Measurements from ENCODE around the gene TSPAN14. TPM values are rescaled to one million over a fixed set of nuclear protein-coding genes. Genes with fewer than 3 reads are reported as not detected.

The TSPAN14 gene
- total and polyA plus RNA-seq, 12 donors, result 13.1 to 112 (median 45.5) TPM

DNA sequence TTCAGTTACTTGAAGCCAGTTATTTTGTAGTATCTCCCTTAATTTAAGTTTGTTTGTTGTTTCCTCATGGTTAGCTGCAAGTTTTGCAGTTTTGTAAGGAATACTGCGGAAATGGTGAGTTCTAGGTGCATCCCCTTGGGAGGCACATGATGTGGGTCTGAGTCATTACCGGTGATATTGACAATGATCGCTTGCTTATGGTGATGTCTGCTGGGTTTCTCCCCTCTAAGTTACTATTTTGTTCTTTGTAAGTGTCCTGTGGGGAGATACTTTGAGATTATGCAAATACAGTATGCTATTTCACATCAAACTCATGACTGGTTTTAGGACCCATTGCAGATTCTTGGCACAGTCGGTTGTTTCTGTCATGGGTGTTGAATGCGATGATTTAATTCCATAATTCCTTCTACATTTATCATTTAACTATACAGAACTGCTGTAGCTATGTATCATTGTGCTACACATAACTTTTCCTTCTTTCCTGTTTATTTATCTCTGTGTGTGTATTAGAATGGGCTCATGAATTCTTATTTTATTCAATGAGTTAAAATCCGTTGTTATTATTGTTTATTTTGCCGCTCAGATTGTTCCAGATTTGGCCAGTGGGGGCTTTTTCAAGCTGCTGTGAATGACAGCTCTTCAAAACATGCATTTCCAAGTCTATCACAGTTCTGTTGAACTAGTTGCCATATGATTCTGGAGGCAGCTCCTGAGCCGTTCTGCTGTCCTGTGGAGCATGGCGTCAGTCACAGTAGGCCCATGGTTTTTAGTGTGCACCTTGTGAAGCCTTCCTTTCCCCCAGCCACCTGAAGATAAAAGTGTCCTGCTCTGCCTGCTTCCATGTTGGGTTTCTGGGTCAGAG is 18.4 kb downstream of the TSPAN14 start:
- H3K9me3 ChIP-seq (replicated peaks in 1 of 3), result no peaks in the 10 kb centered on the region
- WGBS, 4 donors, result 64 to 80% (median 73%) methylated on average over 9 of the region's 9 CpGs
- no peaks in the 10 kb centered on the region for H3K27me3 ChIP-seq
- no peak for TF ChIP-seq CTCF (IDR thresholded peaks at IDR 0.05)
- no peak for TF ChIP-seq POLR2A (IDR thresholded peaks at IDR 0.05)
- peak in 1 of 7 donors; percentile 34 for DNase-seq
- H3K4me3 ChIP-seq, result no peak overlapping the region
- peaks cover 0 to 3% of the 10 kb centered on the region in 2 donors for H3K36me3 ChIP-seq (replicated peaks in 1 of 2)
- intact Hi-C loops (cut with DNase I), result no loop called here
- H3K4me1 ChIP-seq (replicated peaks in 1 of 2), result peaks cover 0 to 38% of the 10 kb centered on the region in 2 donors
- H3K27ac ChIP-seq, result peak overlapping the region in 1 of 5 donors; percentile 3

DNA sequence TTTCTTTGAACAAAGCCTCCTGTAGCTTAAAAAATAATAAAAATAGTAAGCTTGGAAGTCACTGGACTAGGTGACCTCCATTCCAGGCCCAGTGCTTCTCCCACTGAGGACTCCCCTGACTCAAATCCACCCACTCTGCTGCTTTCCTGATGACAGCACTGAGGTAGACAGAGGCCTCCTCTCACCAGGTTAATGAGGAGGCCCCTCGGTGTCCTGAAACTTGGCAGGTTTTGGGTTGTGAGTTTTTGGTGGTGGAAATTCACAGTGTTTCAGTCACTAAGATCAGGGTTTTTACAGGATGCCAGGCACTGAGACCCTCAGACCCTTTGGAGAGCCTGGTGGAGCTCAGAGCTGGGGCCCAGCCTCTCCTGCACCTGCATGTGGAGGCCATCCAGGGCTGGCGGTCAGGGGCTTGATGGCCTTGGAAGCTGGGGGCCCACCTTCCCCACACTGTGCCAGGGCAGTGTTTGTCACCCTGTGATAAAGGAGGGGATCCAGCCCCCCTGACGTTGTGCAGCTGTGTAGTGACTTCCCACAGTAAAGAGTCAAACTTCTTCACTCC is 19.1 kb downstream of the TSPAN14 start:
- TF ChIP-seq CTCF (IDR thresholded peaks at IDR 0.05), result no peak
- no peak for TF ChIP-seq POLR2A (IDR thresholded peaks at IDR 0.05)
- Histone ChIP-seq H3K9me3 (replicated peaks in 1 of 3) (peaks cover 0 to 5% (median 0%) of the 10 kb centered on the region in 3 donors), H3K36me3 (replicated peaks in 1 of 2) (peaks cover 0 to 3% of the 10 kb centered on the region in 2 donors), H3K4me3 (no peak overlapping the region), H3K27me3 (no peaks in the 10 kb centered on the region), H3K27ac (no peak overlapping the region), H3K4me1 (replicated peaks in 1 of 2) (peaks cover 0 to 31% of the 10 kb centered on the region in 2 donors)
- 78 to 90% (median 82%) methylated on average over 2 to 3 of the region's 3 CpGs for WGBS, 4 donors
- DNase-seq, result peak in 1 of 7 donors; percentile 31
- intact Hi-C loops (cut with DNase I), result no loop called here

GRCh38 chr10:80473692-80474596 is 19.8 kb downstream of the TSPAN14 start:
- peak in 1 of 7 donors; percentile 34 for DNase-seq
- no peak for TF ChIP-seq CTCF (IDR thresholded peaks at IDR 0.05)
- no peak for TF ChIP-seq POLR2A (IDR thresholded peaks at IDR 0.05)
- H3K9me3 ChIP-seq (replicated peaks in 1 of 3), result peaks cover 0 to 7% (median 0%) of the 10 kb centered on the region in 3 donors
- H3K27ac ChIP-seq, result peak overlapping the region in 1 of 5 donors; percentile 47
- peaks cover 0 to 30% of the 10 kb centered on the region in 2 donors for H3K4me1 ChIP-seq (replicated peaks in 1 of 2)
- no peaks in the 10 kb centered on the region for H3K27me3 ChIP-seq
- intact Hi-C loops (cut with DNase I), result no loop called here
- WGBS, 4 donors, result 75 to 82% (median 78%) methylated on average over 8 of the region's 8 CpGs
- H3K36me3 ChIP-seq (replicated peaks in 1 of 2), result peaks cover 0 to 3% of the 10 kb centered on the region in 2 donors
- H3K4me3 ChIP-seq, result no peak overlapping the region

DNA sequence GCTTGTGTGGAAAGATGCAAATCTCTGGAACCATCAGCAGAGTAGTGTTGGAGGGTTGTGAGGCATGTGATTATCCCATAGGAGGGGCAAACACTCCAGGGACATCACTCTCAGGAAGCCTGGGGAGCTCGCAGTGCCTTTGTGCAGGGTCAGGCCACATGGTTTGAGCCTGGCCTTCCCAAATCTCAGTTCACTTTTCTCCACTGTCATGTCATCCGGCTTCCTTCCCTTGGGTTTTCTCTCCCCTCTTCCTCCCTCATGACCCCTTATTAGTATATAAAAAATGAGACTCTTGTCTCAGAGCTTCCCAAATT is 20.4 kb downstream of the TSPAN14 start:
- H3K4me3 ChIP-seq, result no peak overlapping the region
- intact Hi-C loops (cut with DNase I), result no loop called here
- H3K4me1 ChIP-seq (replicated peaks in 1 of 2), result peaks cover 0 to 26% of the 10 kb centered on the region in 2 donors
- no peaks in the 10 kb centered on the region for H3K27me3 ChIP-seq
- peak overlapping the region in 1 of 5 donors; percentile 47 for H3K27ac ChIP-seq
- no peak for TF ChIP-seq CTCF (IDR thresholded peaks at IDR 0.05)
- no peak for TF ChIP-seq POLR2A (IDR thresholded peaks at IDR 0.05)
- peak in 1 of 7 donors; percentile 39 for DNase-seq
- peaks cover 0 to 3% of the 10 kb centered on the region in 2 donors for H3K36me3 ChIP-seq (replicated peaks in 1 of 2)
- WGBS, 4 donors, result 62 to 81% (median 64%) methylated on average over 1 to 2 of the region's 2 CpGs
- H3K9me3 ChIP-seq (replicated peaks in 1 of 3), result peaks cover 0 to 7% (median 0%) of the 10 kb centered on the region in 3 donors

Measured in adrenal gland (tissue), 12 donors.